CD14-positive monocyte (primary cell): ENCODE data around the gene PLEKHA8. TPM values are rescaled to one million over a fixed set of nuclear protein-coding genes. Genes with fewer than 3 reads are reported as not detected.

Experiments used
- DNase-seq, 3 donors: peaks; one replicate each; pipeline ENCODE4 v3.0.0-alpha.2; 2011 to 2022
- H2AFZ ChIP-seq: 2 replicates; pipeline ENCODE4 v1.6.0; 2012; ENCODE audit warnings: mild to moderate bottlenecking, low read depth, low read length, inconsistent platforms; ENCODE audit not compliant: insufficient read depth, poor library complexity, severe bottlenecking
- H3K27ac ChIP-seq, 2 donors: 1 replicate in 1 of 2; 2 replicates in 1 of 2; pipeline ENCODE4 v1.5.1; 2012 to 2013; ENCODE audit warnings: low read length in 2 of 2, control low read depth in 1 of 2, inconsistent platforms in 1 of 2, low read depth in 1 of 2, mild to moderate bottlenecking in 1 of 2
- H3K27me3 ChIP-seq, 2 donors: one replicate each; pipeline versions ENCODE4 v1.6.0 to v1.6.1; 2011 to 2013; ENCODE audit warnings: low read length in 2 of 2; ENCODE audit not compliant: control insufficient read depth in 2 of 2, insufficient read depth in 2 of 2
- H3K36me3 ChIP-seq, 2 donors: replicated peaks in 1 of 2; 1 replicate in 1 of 2; 2 replicates in 1 of 2; pipeline versions ENCODE4 v1.5.1 to v1.6.1; 2012 to 2013; ENCODE audit warnings: low read length in 2 of 2, control low read depth in 1 of 2, inconsistent platforms in 1 of 2, mild to moderate bottlenecking in 1 of 2; ENCODE audit not compliant: insufficient read depth in 2 of 2, control insufficient read depth in 1 of 2
- H3K4me1 ChIP-seq, 2 donors: 1 replicate in 1 of 2; 2 replicates in 1 of 2; pipeline versions ENCODE4 v1.5.1 to v1.6.1; 2012 to 2013; ENCODE audit warnings: low read length in 2 of 2, control low read depth in 1 of 2, inconsistent platforms in 1 of 2, mild to moderate bottlenecking in 1 of 2, moderate library complexity in 1 of 2; ENCODE audit not compliant: insufficient read depth in 2 of 2, control insufficient read depth in 1 of 2
- H3K4me2 ChIP-seq: replicated peaks from 2 replicates; pipeline ENCODE3; 2012; ENCODE audit warnings: low read length, moderate library complexity, mild to moderate bottlenecking; ENCODE audit not compliant: poor library complexity, severe bottlenecking; ENCODE audit errors: extremely low read depth
- H3K4me3 ChIP-seq, 3 experiments: fragments of 200-600 bp in 1 of 3; sonication (generic) in 1 of 3; replicated peaks in 1 of 3; 1 replicate in 2 of 3; 2 replicates in 1 of 3; pipeline ENCODE4 v1.5.1; 2011 to 2013; ENCODE audit warnings: low read length in 3 of 3, mild to moderate bottlenecking in 3 of 3, control low read depth in 2 of 3, low read depth in 2 of 3, inconsistent platforms in 1 of 3, moderate library complexity in 1 of 3
- H3K79me2 ChIP-seq: 2 replicates; pipeline ENCODE4 v1.6.0; 2012; ENCODE audit warnings: mild to moderate bottlenecking, control low read depth, inconsistent platforms, low read length, moderate library complexity; ENCODE audit not compliant: insufficient read depth
- H3K9ac ChIP-seq: 2 replicates; pipeline ENCODE4 v1.6.0; 2017; ENCODE audit warnings: low read length, mild to moderate bottlenecking; ENCODE audit not compliant: insufficient read depth, poor library complexity, severe bottlenecking
- H3K9me3 ChIP-seq, 2 donors: replicated peaks in 1 of 2; 1 replicate in 1 of 2; 2 replicates in 1 of 2; pipeline versions ENCODE4 v1.5.1 to v1.6.1; 2012 to 2013; ENCODE audit warnings: low read length in 2 of 2, control low read depth in 1 of 2; ENCODE audit not compliant: control insufficient read depth in 1 of 2, insufficient read depth in 1 of 2
- H4K20me1 ChIP-seq: 2 replicates; pipeline ENCODE4 v1.6.0; 2012; ENCODE audit warnings: mild to moderate bottlenecking, low read length, control low read depth, moderate library complexity; ENCODE audit not compliant: insufficient read depth
- H3K27ac Mint-ChIP-seq, 7 donors: one replicate each; pipeline ENCODE4 v1.8.0; 2020; ENCODE audit warnings: mild to moderate bottlenecking in 7 of 7, mixed read lengths in 7 of 7, moderate library complexity in 6 of 7, inconsistent platforms in 2 of 7
- H3K27me3 Mint-ChIP-seq, 3 donors: one replicate each; pipeline ENCODE4 v1.8.0; 2021 to 2022; ENCODE audit warnings: low read depth in 3 of 3, mild to moderate bottlenecking in 3 of 3, mixed read lengths in 3 of 3, moderate library complexity in 3 of 3, inconsistent platforms in 1 of 3
- H3K36me3 Mint-ChIP-seq, 2 donors: one replicate each; pipeline ENCODE4 v1.8.0; 2020; ENCODE audit warnings: mixed read lengths in 2 of 2, inconsistent platforms in 1 of 2, mild to moderate bottlenecking in 1 of 2
- H3K4me1 Mint-ChIP-seq: one replicate; pipeline ENCODE4 v1.8.0; 2020; ENCODE audit warnings: mild to moderate bottlenecking, mixed read lengths
- H3K4me3 Mint-ChIP-seq, 2 donors: one replicate each; pipeline ENCODE4 v1.8.0; 2020; ENCODE audit warnings: mild to moderate bottlenecking in 2 of 2, mixed read lengths in 2 of 2, moderate library complexity in 1 of 2
- H3K9me3 Mint-ChIP-seq, 7 donors: one replicate each; pipeline ENCODE4 v1.8.0; 2020 to 2022; ENCODE audit warnings: mixed read lengths in 7 of 7, mild to moderate bottlenecking in 6 of 7, moderate library complexity in 6 of 7, inconsistent platforms in 2 of 7
- CTCF ChIP-seq: fragments of 200-600 bp; IDR thresholded peaks from one replicate; pipeline ENCODE4 v1.8.0; 2022; ENCODE audit warnings: antibody characterized with exemption, mild to moderate bottlenecking
- WGBS: methylation state at CpG from one replicate; pipeline ENCODE4 v1.1.5; 2013; ENCODE audit warnings: missing lambda C conversion rate; ENCODE audit not compliant: insufficient coverage; 5-methylcytosine and 5-hydroxymethylcytosine counted together
- intact Hi-C, 2 donors: fragments of 100-400 bp; cut with micrococcal nuclease; formaldehyde crosslinking; loops; one replicate each; pipeline versions ENCODE4 v1.15.0 to v1.15.1; 2023
- polyA plus RNA-seq, 3 donors: library from polyadenylated mRNA; depleted of rRNA in 1 of 3; unstranded in 2 of 3; stranded (reverse) in 1 of 3; fragments of 300-500 nt in 2 of 3; fragments of >200 nt in 1 of 3; fragmentation: Illumina TruSeq in 2 of 3; gene quantifications; 1 replicate in 2 of 3; 2 replicates in 1 of 3; pipeline ENCODE4 v1.2.3, GENCODE V29; 2012 to 2021

Gene PLEKHA8
- polyA plus RNA-seq, 3 donors = 2.4 to 2.7 (median 2.6) TPM

DNA sequence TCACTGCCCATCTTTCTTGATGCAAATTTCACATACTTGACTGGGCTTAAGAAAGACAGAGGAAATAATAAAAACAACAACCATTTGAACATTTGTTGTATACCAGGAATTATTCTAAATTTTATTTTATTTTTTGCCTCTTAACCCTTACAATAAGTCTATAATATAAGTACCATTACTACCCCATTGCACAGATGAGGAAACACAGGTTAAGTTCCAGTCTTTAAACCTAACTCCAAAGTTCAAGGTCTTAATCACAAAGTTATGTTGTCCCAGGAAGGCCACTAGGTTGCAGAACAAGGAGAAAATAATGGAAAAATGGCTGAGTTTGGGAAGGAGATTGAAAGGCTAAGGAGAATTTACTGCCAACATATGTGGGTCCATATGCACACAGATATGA lies 5.2 kb upstream of the PLEKHA8 start:
- Histone ChIP-seq H3K4me2 (no peak overlapping the region), H2AFZ (no peak overlapping the region)
- no peak overlapping the region for H3K4me3 Mint-ChIP-seq

GRCh38 chr7:30023524-30023923 lies 4.7 kb upstream of the PLEKHA8 start:
- Histone ChIP-seq H3K9ac (no peak overlapping the region), H3K9me3 (no peaks in the 10 kb centered on the region), H3K4me3 (no peak overlapping the region), H3K27me3 (no peaks in the 10 kb centered on the region), H2AFZ (no peak overlapping the region), H3K4me1 (peaks cover 13 to 21% of the 10 kb centered on the region in 2 donors), H3K79me2 (peaks cover 22% of the 10 kb centered on the region), H4K20me1 (no peaks in the 10 kb centered on the region), H3K4me2 (no peak overlapping the region), H3K27ac (no peak overlapping the region), H3K36me3 (peaks cover 0 to under 1% of the 10 kb centered on the region in 2 donors)
- no peak for DNase-seq
- WGBS = 100% methylated on average over 3 of the region's 6 CpGs
- H3K9me3 Mint-ChIP-seq = no peaks in the 10 kb centered on the region
- peaks cover 2 to 4% of the 10 kb centered on the region in 2 donors for H3K36me3 Mint-ChIP-seq
- intact Hi-C loops = no loop called here
- H3K4me1 Mint-ChIP-seq = peaks cover 35% of the 10 kb centered on the region
- no peaks in the 10 kb centered on the region for H3K27me3 Mint-ChIP-seq
- no peak for TF ChIP-seq CTCF
- H3K27ac Mint-ChIP-seq = no peak overlapping the region
- no peak overlapping the region for H3K4me3 Mint-ChIP-seq

More for the DNA sequence above, 5.2 kb upstream of the PLEKHA8 start:
- H3K4me1 ChIP-seq = peaks cover 13 to 20% of the 10 kb centered on the region in 2 donors
- H3K36me3 ChIP-seq = peaks cover 0 to 6% of the 10 kb centered on the region in 2 donors
- H3K4me1 Mint-ChIP-seq = peaks cover 35% of the 10 kb centered on the region
- peaks cover 22% of the 10 kb centered on the region for H3K79me2 ChIP-seq
- H3K27me3 ChIP-seq = no peaks in the 10 kb centered on the region
- H3K36me3 Mint-ChIP-seq = peaks cover 5 to 6% of the 10 kb centered on the region in 2 donors
- no peak overlapping the region for H3K4me3 ChIP-seq
- H3K9me3 Mint-ChIP-seq = no peaks in the 10 kb centered on the region
- DNase-seq = no peak
- H3K27me3 Mint-ChIP-seq = no peaks in the 10 kb centered on the region
- H3K27ac ChIP-seq = no peak overlapping the region
- intact Hi-C loops = no loop called here
- no peak overlapping the region for H3K9ac ChIP-seq
- H3K9me3 ChIP-seq = no peaks in the 10 kb centered on the region
- H4K20me1 ChIP-seq = no peaks in the 10 kb centered on the region
- H3K27ac Mint-ChIP-seq = no peak overlapping the region
- TF ChIP-seq CTCF = no peak
